Neural cell (in vitro differentiated cells): ENCODE measurements around the gene RSPO3. TPM values are rescaled to one million over a fixed set of nuclear protein-coding genes. Genes with fewer than 3 reads are reported as not detected.

ENCODE experiments used
- H2AFZ ChIP-seq: fragments of 200-600, 300-800 bp; sonication (generic), shearing (Covaris generic); 2 replicates; pipeline ENCODE4 v1.6.0; 2014; ENCODE audit warnings: low read depth, mild to moderate bottlenecking, antibody characterized with exemption, low read length, moderate library complexity
- H3F3A ChIP-seq: fragments of 200-600 bp; shearing (Covaris generic); 2 replicates; pipeline ENCODE4 v1.6.1; 2016; ENCODE audit warnings: mild to moderate bottlenecking, moderate library complexity, mixed read lengths, antibody characterized with exemption, low read length; ENCODE audit not compliant: insufficient read depth, poor library complexity, severe bottlenecking
- H3K27ac ChIP-seq: fragments of 200-600, 300-800 bp; sonication (generic), shearing (Covaris generic); 2 replicates; pipeline ENCODE4 v1.5.1; 2014; ENCODE audit warnings: mild to moderate bottlenecking, low read length, moderate library complexity
- H3K27me3 ChIP-seq: fragments of 300-800, 200-600 bp; sonication (generic), shearing (Covaris generic); 2 replicates; pipeline ENCODE4 v1.6.0; 2014; ENCODE audit warnings: mild to moderate bottlenecking, low read depth, low read length, moderate library complexity; ENCODE audit not compliant: insufficient read depth
- H3K36me3 ChIP-seq: fragments of 300-800, 200-600 bp; sonication (generic), shearing (Covaris generic); 2 replicates; pipeline ENCODE4 v1.5.1; 2014; ENCODE audit warnings: mild to moderate bottlenecking, antibody characterized with exemption, low read length, moderate library complexity; ENCODE audit not compliant: insufficient read depth
- H3K4me2 ChIP-seq: fragments of 300-800, 200-600 bp; sonication (generic), shearing (Covaris generic); 2 replicates; pipeline ENCODE4 v1.6.0; 2014; ENCODE audit warnings: mild to moderate bottlenecking, low read length
- H3K4me3 ChIP-seq: fragments of 300-800, 200-600 bp; sonication (generic), shearing (Covaris generic); 2 replicates; pipeline ENCODE4 v1.5.1; 2014; ENCODE audit warnings: mild to moderate bottlenecking, low read length, moderate library complexity
- H3K79me2 ChIP-seq: fragments of 200-600 bp; shearing (Covaris generic); replicated peaks from 2 replicates; pipeline ENCODE4 v1.6.0; 2014; ENCODE audit warnings: mild to moderate bottlenecking, low read length, moderate library complexity; ENCODE audit not compliant: insufficient read depth
- H3K9ac ChIP-seq: fragments of 300-800, 200-600 bp; sonication (generic), shearing (Covaris generic); 2 replicates; pipeline ENCODE4 v1.6.1; 2016; ENCODE audit warnings: mild to moderate bottlenecking, low read length, mixed read lengths
- H3K9me2 ChIP-seq: fragments of 200-600 bp; shearing (Covaris generic); 2 replicates; pipeline ENCODE4 v1.6.1; 2016; ENCODE audit warnings: mild to moderate bottlenecking, low read length, mixed read lengths; ENCODE audit not compliant: insufficient read depth
- H3K9me3 ChIP-seq: fragments of 200-600, 300-800 bp; sonication (generic), shearing (Covaris generic); 2 replicates; pipeline ENCODE4 v1.6.1; 2016; ENCODE audit warnings: mild to moderate bottlenecking, mixed run types, low read length, moderate library complexity, mixed read lengths
- H4K20me1 ChIP-seq: fragments of 200-600 bp; shearing (Covaris generic); 2 replicates; pipeline ENCODE4 v1.6.1; 2016; ENCODE audit warnings: mild to moderate bottlenecking, mixed run types; ENCODE audit not compliant: insufficient read depth
- CTCF ChIP-seq: fragments of 450-650 bp; IDR thresholded peaks from 2 replicates; pipeline ENCODE4 v1.5.1; 2014; ENCODE audit warnings: antibody characterized with exemption, mild to moderate bottlenecking, moderate library complexity; ENCODE audit not compliant: poor library complexity, severe bottlenecking
- EP300 ChIP-seq: fragments of 450-650 bp; conservative IDR thresholded peaks from 2 replicates; pipeline ENCODE4 v1.6.1; 2014; ENCODE audit warnings: antibody characterized with exemption, mild to moderate bottlenecking, moderate library complexity; ENCODE audit not compliant: poor library complexity, severe bottlenecking
- EZH2 ChIP-seq: fragments of 200-600, 300-800 bp; shearing (Covaris generic), sonication (generic); IDR thresholded peaks from 2 replicates; pipeline ENCODE4 v1.6.1; 2014; ENCODE audit warnings: antibody characterized with exemption, low read length, borderline replicate concordance, mild to moderate bottlenecking; ENCODE audit not compliant: insufficient read depth, poor library complexity, severe bottlenecking
- MXI1 ChIP-seq: fragments of 450-650 bp; conservative IDR thresholded peaks from 2 replicates; pipeline ENCODE4 v1.6.1; 2014; ENCODE audit warnings: antibody characterized with exemption, mild to moderate bottlenecking; ENCODE audit not compliant: poor library complexity, severe bottlenecking
- POLR2AphosphoS5 ChIP-seq: IDR thresholded peaks from 2 replicates; pipeline ENCODE4 v1.6.1; 2012
- RAD21 ChIP-seq: fragments of 450-650 bp; conservative IDR thresholded peaks from 2 replicates; pipeline ENCODE4 v1.6.1; 2014; ENCODE audit warnings: antibody characterized with exemption, mild to moderate bottlenecking, moderate library complexity
- SMC3 ChIP-seq: fragments of 450-650 bp; conservative IDR thresholded peaks from 2 replicates; pipeline ENCODE4 v1.6.1; 2014; ENCODE audit warnings: antibody characterized with exemption, mild to moderate bottlenecking, moderate library complexity; ENCODE audit not compliant: poor library complexity
- TAF1 ChIP-seq: IDR thresholded peaks from 2 replicates; pipeline ENCODE4 v1.6.1; 2012; ENCODE audit warnings: low read depth
- polyA plus RNA-seq: library from polyadenylated mRNA; depleted of rRNA; stranded (reverse); fragments of >200 nt; gene quantifications from 2 replicates; pipeline ENCODE4 v1.2.3, GENCODE V29; 2014
- TF ChIP-seq, protein P1 (sequence below): IDR thresholded peaks from 2 replicates; pipeline ENCODE4 v1.6.1; 2012; ENCODE audit warnings: borderline replicate concordance

The RSPO3 gene
- polyA plus RNA-seq, 1 donor from 2014 or later = 0.48 TPM

- no peaks in the 10 kb centered on the region for H3K36me3 ChIP-seq
- no peak for TF ChIP-seq EP300
- TF ChIP-seq MXI1 = no peak
- no peak for TF ChIP-seq CTCF
- no peak for TF ChIP-seq TAF1
- no peak for TF ChIP-seq POLR2AphosphoS5
- TF ChIP-seq, protein P1, sequence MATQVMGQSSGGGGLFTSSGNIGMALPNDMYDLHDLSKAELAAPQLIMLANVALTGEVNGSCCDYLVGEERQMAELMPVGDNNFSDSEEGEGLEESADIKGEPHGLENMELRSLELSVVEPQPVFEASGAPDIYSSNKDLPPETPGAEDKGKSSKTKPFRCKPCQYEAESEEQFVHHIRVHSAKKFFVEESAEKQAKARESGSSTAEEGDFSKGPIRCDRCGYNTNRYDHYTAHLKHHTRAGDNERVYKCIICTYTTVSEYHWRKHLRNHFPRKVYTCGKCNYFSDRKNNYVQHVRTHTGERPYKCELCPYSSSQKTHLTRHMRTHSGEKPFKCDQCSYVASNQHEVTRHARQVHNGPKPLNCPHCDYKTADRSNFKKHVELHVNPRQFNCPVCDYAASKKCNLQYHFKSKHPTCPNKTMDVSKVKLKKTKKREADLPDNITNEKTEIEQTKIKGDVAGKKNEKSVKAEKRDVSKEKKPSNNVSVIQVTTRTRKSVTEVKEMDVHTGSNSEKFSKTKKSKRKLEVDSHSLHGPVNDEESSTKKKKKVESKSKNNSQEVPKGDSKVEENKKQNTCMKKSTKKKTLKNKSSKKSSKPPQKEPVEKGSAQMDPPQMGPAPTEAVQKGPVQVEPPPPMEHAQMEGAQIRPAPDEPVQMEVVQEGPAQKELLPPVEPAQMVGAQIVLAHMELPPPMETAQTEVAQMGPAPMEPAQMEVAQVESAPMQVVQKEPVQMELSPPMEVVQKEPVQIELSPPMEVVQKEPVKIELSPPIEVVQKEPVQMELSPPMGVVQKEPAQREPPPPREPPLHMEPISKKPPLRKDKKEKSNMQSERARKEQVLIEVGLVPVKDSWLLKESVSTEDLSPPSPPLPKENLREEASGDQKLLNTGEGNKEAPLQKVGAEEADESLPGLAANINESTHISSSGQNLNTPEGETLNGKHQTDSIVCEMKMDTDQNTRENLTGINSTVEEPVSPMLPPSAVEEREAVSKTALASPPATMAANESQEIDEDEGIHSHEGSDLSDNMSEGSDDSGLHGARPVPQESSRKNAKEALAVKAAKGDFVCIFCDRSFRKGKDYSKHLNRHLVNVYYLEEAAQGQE = no peak
- TF ChIP-seq RAD21 = no peak
- TF ChIP-seq EZH2 = no peak
- no peak for TF ChIP-seq SMC3
Observed at GRCh38 chr6:127176146-127176545, 57.7 kb downstream of the RSPO3 start.

GRCh38 chr6:127177030-127177922 is 58.8 kb downstream of the RSPO3 start:
- TF ChIP-seq, protein P1 = no peak
- TF ChIP-seq EP300 (no peak), SMC3 (no peak), RAD21 (no peak)
- H3K79me2 ChIP-seq = no peaks in the 10 kb centered on the region
- no peak overlapping the region for H3K9ac ChIP-seq
- H3K9me3 ChIP-seq = no peaks in the 10 kb centered on the region
- H2AFZ ChIP-seq = no peak overlapping the region
- no peaks in the 10 kb centered on the region for H3K36me3 ChIP-seq
- no peak overlapping the region for H3K4me2 ChIP-seq
- H3K27me3 ChIP-seq = no peaks in the 10 kb centered on the region
- H3K4me3 ChIP-seq = no peak overlapping the region
- H4K20me1 ChIP-seq = no peaks in the 10 kb centered on the region
- H3K27ac ChIP-seq = no peak overlapping the region
- no peaks in the 10 kb centered on the region for H3K9me2 ChIP-seq
- H3F3A ChIP-seq = no peaks in the 10 kb centered on the region

More at GRCh38 chr6:127176146-127176545, 57.7 kb downstream of the RSPO3 start:
- Histone ChIP-seq H2AFZ (no peak overlapping the region), H3F3A (no peaks in the 10 kb centered on the region), H3K9me2 (no peaks in the 10 kb centered on the region), H3K27ac (no peak overlapping the region), H3K4me3 (no peak overlapping the region), H3K4me2 (no peak overlapping the region), H3K9me3 (no peaks in the 10 kb centered on the region), H3K9ac (no peak overlapping the region), H4K20me1 (no peaks in the 10 kb centered on the region), H3K79me2 (no peaks in the 10 kb centered on the region), H3K27me3 (no peaks in the 10 kb centered on the region)
